GM12878 (cell line): ENCODE data around the gene SLC36A3. TPM values are rescaled to one million over a fixed set of nuclear protein-coding genes. Genes with fewer than 3 reads are reported as not detected.

Experiments
- ATAC-seq: fragments of 200-7000 bp; cut with Tn5 transposase; 3 replicates; pipeline ENCODE4 v1.9.1; 2020; ENCODE audit warnings: mild to moderate bottlenecking, moderate library complexity
- BruUV-seq: library from RNA; stranded (reverse); fragments of 400-500 nt; replicated peaks from 2 replicates; lab custom pipeline; 2021; lab: Mats Ljungman, UMichigan
- CTCF ChIA-PET: fragments of 300-600 bp; sonication (Branson Sonifier 250); formaldehyde crosslinking; extraction: SDS; loops from one replicate; lab custom pipeline; 2021; ENCODE audit warnings: inconsistent platforms; lab: Yijun Ruan, JAX
- POLR2A ChIA-PET: fragments of 350-600 bp; formaldehyde crosslinking; extraction: SDS; loops from one replicate; lab custom pipeline; 2021; ENCODE audit warnings: inconsistent platforms; lab: Charles Lee
- RAD21 ChIA-PET: fragments of 300-600 bp; sonication (Branson Sonifier 250); formaldehyde crosslinking; loops from one replicate; lab custom pipeline; 2023; ENCODE audit warnings: antibody characterized with exemption; ENCODE audit not compliant: unreplicated experiment; lab: Charles Lee
- SMC1A ChIA-PET: fragments of 300-600 bp; sonication (Branson Sonifier 250); formaldehyde crosslinking; loops from one replicate; lab custom pipeline; 2023; ENCODE audit not compliant: unreplicated experiment, uncharacterized antibody; lab: Charles Lee
- DNase-seq: peaks from one replicate; pipeline ENCODE4 v3.0.0-alpha.2; 2011; ENCODE audit warnings: low read depth, low spot score
- FAIRE-seq: peaks from 3 replicates; lab custom pipeline; 2011; peaks lifted over from hg19 to GRCh38; lab: Jason Lieb, UNC
- H2AFZ ChIP-seq: 2 replicates; pipeline ENCODE4 v1.6.0; 2011; ENCODE audit warnings: low read depth, low read length, control low read depth; ENCODE audit not compliant: control insufficient read depth
- H3K27ac ChIP-seq: 2 replicates; pipeline ENCODE4 v1.5.1; 2011; ENCODE audit warnings: control low read depth; ENCODE audit not compliant: control insufficient read depth, insufficient read depth
- H3K27me3 ChIP-seq, 2 experiments: replicated peaks in 1 of 2; 2 replicates each; pipeline versions ENCODE4 v1.6.0 to v1.6.1; 2011; ENCODE audit warnings: low read length in 1 of 2; ENCODE audit not compliant: control insufficient read depth in 2 of 2, insufficient read depth in 2 of 2
- H3K36me3 ChIP-seq, 2 experiments: 2 replicates each; pipeline ENCODE4 v1.5.1; 2011; ENCODE audit warnings: low read length in 1 of 2; ENCODE audit not compliant: control insufficient read depth in 2 of 2, insufficient read depth in 2 of 2
- H3K4me1 ChIP-seq: 2 replicates; pipeline ENCODE4 v1.6.1; 2011; ENCODE audit warnings: mild to moderate bottlenecking, low read length, moderate library complexity, mixed read lengths; ENCODE audit not compliant: control insufficient read depth, insufficient read depth
- H3K4me2 ChIP-seq: 2 replicates; pipeline ENCODE4 v1.6.0; 2011; ENCODE audit warnings: control low read depth; ENCODE audit not compliant: control insufficient read depth, insufficient read depth
- H3K4me3 ChIP-seq: fragments of 200-600 bp; sonication (generic); 2 replicates; pipeline ENCODE4 v1.5.1; 2016
- H3K79me2 ChIP-seq: 2 replicates; pipeline ENCODE4 v1.6.0; 2011; ENCODE audit warnings: low read length; ENCODE audit not compliant: control insufficient read depth, insufficient read depth
- H3K9ac ChIP-seq: 2 replicates; pipeline ENCODE4 v1.8.0; 2011; ENCODE audit warnings: low read length, control low read depth, mixed read lengths; ENCODE audit not compliant: control insufficient read depth, insufficient read depth
- H3K9me3 ChIP-seq: replicated peaks from 3 replicates; pipeline ENCODE4 v1.5.1; 2011; ENCODE audit warnings: mild to moderate bottlenecking, low read length; ENCODE audit not compliant: control insufficient read depth, insufficient read depth
- H4K20me1 ChIP-seq: 2 replicates; pipeline ENCODE4 v1.6.0; 2011; ENCODE audit not compliant: control insufficient read depth, insufficient read depth
- BHLHE40 ChIP-seq, 2 experiments: fragments of 450-650 bp in 1 of 2; IDR thresholded peaks; 2 replicates each; pipeline ENCODE4 v1.6.1; 2011 to 2017; ENCODE audit warnings: low read depth in 2 of 2, borderline replicate concordance in 1 of 2, improper control_type of control experiment in 1 of 2, low read length in 1 of 2, mild to moderate bottlenecking in 1 of 2
- BMI1 ChIP-seq: fragments of 450-650 bp; IDR thresholded peaks from 2 replicates; pipeline ENCODE4 v1.6.1; 2016; ENCODE audit warnings: mild to moderate bottlenecking, moderate library complexity, borderline replicate concordance
- MEF2A ChIP-seq: IDR thresholded peaks from 2 replicates; pipeline ENCODE4 v1.6.1; 2011; ENCODE audit warnings: low read depth, mild to moderate bottlenecking, low read length, moderate library complexity; ENCODE audit not compliant: insufficient read depth
- MLLT1 ChIP-seq: fragments of 450-650 bp; IDR thresholded peaks from 2 replicates; pipeline ENCODE4 v1.6.1; 2016; ENCODE audit warnings: mild to moderate bottlenecking
- MYC ChIP-seq: IDR thresholded peaks from 2 replicates; pipeline ENCODE4 v1.6.1; 2011; ENCODE audit warnings: mild to moderate bottlenecking, low read length, moderate library complexity, inconsistent platforms; ENCODE audit not compliant: insufficient read depth, insufficient replicate concordance, insufficient read length, severe bottlenecking
- POU2F2 ChIP-seq: IDR thresholded peaks from 3 replicates; pipeline ENCODE4 v1.6.1; 2011; ENCODE audit warnings: low read depth, mild to moderate bottlenecking, low read length, borderline replicate concordance
- RAD51 ChIP-seq: fragments of 450-650 bp; IDR thresholded peaks from 2 replicates; pipeline ENCODE4 v1.6.1; 2016; ENCODE audit warnings: moderate library complexity, mild to moderate bottlenecking, inconsistent platforms
- RELB ChIP-seq: fragments of 450-650 bp; IDR thresholded peaks from 2 replicates; pipeline ENCODE4 v1.6.1; 2017; ENCODE audit warnings: low read depth, mild to moderate bottlenecking, moderate library complexity
- RUNX3 ChIP-seq: IDR thresholded peaks from 2 replicates; pipeline ENCODE4 v1.6.1; 2012; ENCODE audit warnings: low read length, inconsistent platforms
- SMAD1 ChIP-seq: fragments of 450-650 bp; IDR thresholded peaks from 2 replicates; pipeline ENCODE4 v1.6.1; 2018; ENCODE audit warnings: mild to moderate bottlenecking, low read depth; ENCODE audit not compliant: partially characterized antibody
- SPI1 ChIP-seq: IDR thresholded peaks from 2 replicates; pipeline ENCODE4 v1.6.1; 2011; ENCODE audit warnings: low read depth, mild to moderate bottlenecking, low read length, moderate library complexity, borderline replicate concordance; ENCODE audit not compliant: insufficient read depth
- STAT1 ChIP-seq: fragments of 450-650 bp; conservative IDR thresholded peaks from 2 replicates; pipeline ENCODE4 v1.6.1; 2014; ENCODE audit warnings: antibody characterized with exemption, mild to moderate bottlenecking
- TAF1 ChIP-seq: IDR thresholded peaks from 2 replicates; pipeline ENCODE4 v1.6.1; 2011; ENCODE audit warnings: mild to moderate bottlenecking, low read depth, low read length, borderline replicate concordance
- TCF3 ChIP-seq: IDR thresholded peaks from 2 replicates; pipeline ENCODE4 v1.6.1; 2012; ENCODE audit warnings: low read depth, mild to moderate bottlenecking, low read length, borderline replicate concordance; ENCODE audit not compliant: insufficient read depth
- YY1 ChIP-seq: IDR thresholded peaks from 2 replicates; pipeline ENCODE4 v1.6.1; 2011; ENCODE audit warnings: low read depth, mild to moderate bottlenecking, low read length
- ZNF622 ChIP-seq: fragments of 450-650 bp; IDR thresholded peaks from 2 replicates; pipeline ENCODE4 v1.6.1; 2017; ENCODE audit warnings: mild to moderate bottlenecking, inconsistent platforms
- WGBS: methylation state at CpG from one replicate; pipeline ENCODE4 v1.1.6; 2016; ENCODE audit warnings: low lambda C conversion rate; ENCODE audit not compliant: insufficient replicate concordance, insufficient coverage; ENCODE audit errors: missing lambda C conversion rate; 5-methylcytosine and 5-hydroxymethylcytosine counted together
- in situ Hi-C: fragments of 300-500 bp; cut with MboI; formaldehyde crosslinking; loops from 9 replicates; pipeline ENCODE4 v1.14.3; 2018; ENCODE audit warnings: mixed read lengths
- intact Hi-C: fragments of 100-400 bp; cut with micrococcal nuclease; formaldehyde crosslinking; loops from one replicate; pipeline ENCODE4 v1.14.2; 2022; ENCODE audit not compliant: unreplicated experiment
- polyA plus RNA-seq, 11 experiments: library from polyadenylated mRNA; depleted of rRNA in 4 of 11; unstranded in 6 of 11; stranded (reverse) in 5 of 11; fragments of >200 nt; fragmentation: Nextera tagmentation in 4 of 11; fragmentation: Illumina TruSeq in 1 of 11; extraction: Ambion mirVana in 4 of 11; extraction: Trizol in 1 of 11; gene quantifications; 1 replicate in 1 of 11; 2 replicates in 10 of 11; pipeline versions ENCODE4 v1.2.1 to v1.2.3, GENCODE V29; 2011 to 2016; ENCODE audit warnings: inconsistent platforms in 2 of 11, missing spikeins in 2 of 11, low read depth in 1 of 11
- total RNA-seq, 4 experiments: library from RNA; depleted of rRNA in 3 of 4; stranded (reverse); fragments of >200 nt in 3 of 4; fragmentation: Illumina TruSeq in 1 of 4; extraction: Trizol in 1 of 4; gene quantifications; 2 replicates each; pipeline versions ENCODE4 v1.2.1 to v1.2.3, GENCODE V29; 2013 to 2021

SLC36A3 gene
- total and polyA plus RNA-seq, 10 of the 15 experiments (the other 5 are each of a cell fraction or from before 2014, with no cell fraction given): 0.03 TPM; not detected in 9

DNA sequence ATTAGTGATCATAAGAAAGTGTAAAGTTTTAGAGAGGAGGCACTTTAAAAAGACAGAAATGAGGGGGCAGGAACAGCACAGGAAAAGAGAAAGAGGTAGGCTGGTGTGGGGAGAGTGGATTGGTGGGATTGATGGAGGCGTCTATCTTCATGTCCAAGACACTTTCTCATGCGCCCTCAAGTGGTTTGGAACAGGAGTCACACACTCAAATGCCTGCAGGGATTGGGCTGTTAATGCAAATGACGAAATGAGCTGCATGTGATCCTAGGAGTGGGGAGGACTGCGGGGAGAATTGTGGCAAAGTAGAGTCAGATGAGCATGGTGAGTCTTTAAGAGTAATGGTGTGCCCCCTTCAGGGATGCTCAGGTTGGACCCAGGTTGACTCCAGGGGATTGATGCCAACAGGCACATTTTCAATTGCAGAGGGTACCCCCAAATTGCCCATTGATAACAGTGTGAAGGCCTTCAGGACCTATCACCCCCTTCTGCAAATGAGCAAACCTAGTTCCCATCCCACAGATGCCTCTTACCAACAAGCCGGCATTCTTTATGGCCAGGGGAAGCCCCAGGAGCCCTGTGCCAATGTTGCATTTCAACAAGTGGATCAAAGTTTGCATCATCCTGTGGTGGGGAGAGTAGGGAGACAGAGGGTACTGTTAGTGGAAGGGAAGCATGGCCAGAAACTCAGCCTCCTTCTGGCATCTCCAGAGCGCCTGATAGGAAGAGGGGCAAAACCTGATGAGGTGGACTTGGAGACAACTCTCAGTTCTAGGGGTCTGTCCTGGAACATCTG lies 5.3 kb downstream of the SLC36A3 start (continued):
- TF ChIP-seq RELB (0 out of 2 replicates have a peak, but pooled peaks have one; percentile 10), RAD51 (peak; percentile 45; the same call in 1 of the 2 replicates), BHLHE40 (IDR thresholded peaks at IDR 0.05; ENCODE audit: borderline replicate concordance in 1 of 2, low read depth in 2 of 2, low read length in 1 of 2) (peak; percentile 50 to 53; a peak in 2 of 4 replicates), RUNX3 (0 out of 2 replicates have a peak, but pooled peaks have one; percentile 23), MLLT1 (no peak)

DNA sequence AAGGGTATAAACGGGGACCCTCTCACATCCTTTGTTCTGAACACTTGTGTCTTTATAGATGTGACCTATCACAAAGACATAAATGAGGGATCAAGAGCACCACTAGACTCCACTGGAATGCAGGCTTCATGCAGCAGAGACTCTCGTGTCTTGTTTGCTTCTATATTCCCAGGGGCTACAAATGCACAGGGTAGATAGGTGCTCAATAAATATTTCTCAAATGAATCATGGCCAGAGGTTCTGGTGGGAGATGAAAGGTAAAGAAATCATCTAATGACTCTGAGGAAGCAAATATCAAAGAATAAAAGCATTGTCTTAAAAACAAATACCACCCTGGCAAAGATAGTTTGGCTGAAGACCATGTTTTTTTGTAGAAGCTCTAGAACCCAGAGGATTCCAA lies 6.6 kb downstream of the SLC36A3 start:
- 27% methylated on average over 2 of the region's 2 CpGs for WGBS
- H3K9me3 ChIP-seq: no peaks in the 10 kb centered on the region
- H3K27ac ChIP-seq: no peak overlapping the region
- no peak for TF ChIP-seq STAT1
- TF ChIP-seq YY1: no peak
- TF ChIP-seq SMAD1: no peak
- TF ChIP-seq MEF2A: no peak
- TF ChIP-seq BMI1: no peak
- no peak for TF ChIP-seq ZNF622
- TF ChIP-seq TAF1: no peak
- TF ChIP-seq RUNX3: no peak
- TF ChIP-seq TCF3: no peak
- no peak for TF ChIP-seq RELB
- TF ChIP-seq MYC: no peak
- TF ChIP-seq SPI1: no peak
- no peak for TF ChIP-seq POU2F2
- intact Hi-C loops: loop anchor here (5.0 kb wide), 2 partner anchors 75 to 170 kb away; partner anchors contain the start of gene CCDC69
- RAD21 ChIA-PET: interaction anchor here (1.1 to 3.3 kb wide), 10 partner anchors 13 to 181 kb away, joined by 3 to 33 read pairs (median 8); partner anchors contain the start of gene GM2A
- no peaks in the 10 kb centered on the region for H3K79me2 ChIP-seq
- no peak overlapping the region for H3K4me3 ChIP-seq
- no peaks in the 10 kb centered on the region for H3K36me3 ChIP-seq
- no peak overlapping the region for H3K9ac ChIP-seq
- POLR2A ChIA-PET: no interaction called here
- BruUV-seq: no TSS peak
- H4K20me1 ChIP-seq: no peaks in the 10 kb centered on the region
- no peak for ATAC-seq
- FAIRE-seq: no peak
- H3K4me2 ChIP-seq: no peak overlapping the region
- no peak for DNase-seq
- in situ Hi-C loops: no loop called here
- H2AFZ ChIP-seq: no peak overlapping the region
- H3K27me3 ChIP-seq: no peaks in the 10 kb centered on the region; a peak in 1 of 4 replicates
- no peaks in the 10 kb centered on the region for H3K4me1 ChIP-seq
- SMC1A ChIA-PET: interaction anchor here (1.0 to 7.0 kb wide), 11 partner anchors 15 to 170 kb away, joined by 3 to 49 read pairs (median 4); partner anchors contain the start of genes CCDC69 and GM2A
- CTCF ChIA-PET: interaction anchor here (0.8 to 3.3 kb wide), 16 partner anchors 9 to 248 kb away, joined by 3 to 40 read pairs (median 5); no protein-coding TSS in a partner anchor
